H1 (cell line): ENCODE measurements around the gene ACVR1.

ENCODE experiments used
- GABPA ChIP-seq: IDR thresholded peaks from 2 replicates; pipeline ENCODE4 v1.6.1; 2011; ENCODE audit warnings: mild to moderate bottlenecking, low read length, moderate library complexity, borderline replicate concordance; ENCODE audit not compliant: insufficient read depth
- PHF8 ChIP-seq: fragments of 200-600 bp; sonication (generic); conservative IDR thresholded peaks from 2 replicates; pipeline ENCODE4 v1.7.1; 2012; ENCODE audit warnings: low read depth, mild to moderate bottlenecking, inconsistent platforms, low read length, moderate library complexity
- POLR2A ChIP-seq, 2 experiments: IDR thresholded peaks; 1 replicate in 1 of 2; 2 replicates in 1 of 2; pipeline ENCODE4 v1.6.1; 2011; ENCODE audit warnings: low read depth in 2 of 2, low read length in 2 of 2, mild to moderate bottlenecking in 2 of 2; ENCODE audit errors: control extremely low read depth in 1 of 2
- POLR2AphosphoS5 ChIP-seq: IDR thresholded peaks from 2 replicates; pipeline ENCODE4 v1.6.1; 2011; ENCODE audit warnings: low read depth, low read length
- TAF1 ChIP-seq: IDR thresholded peaks from 2 replicates; pipeline ENCODE4 v1.6.1; 2011; ENCODE audit warnings: mild to moderate bottlenecking, low read depth, low read length
- YY1 ChIP-seq: IDR thresholded peaks from 2 replicates; pipeline ENCODE4 v1.6.1; 2011; ENCODE audit warnings: low read depth, mild to moderate bottlenecking, low read length
- TF ChIP-seq, protein P1 (sequence below), 3 experiments: IDR thresholded peaks; 1 replicate in 2 of 3; 2 replicates in 1 of 3; pipeline versions ENCODE4 v1.5.1 to v1.6.1; 2011; ENCODE audit warnings: low read length in 3 of 3, mild to moderate bottlenecking in 3 of 3, inconsistent platforms in 2 of 3, low read depth in 1 of 3, moderate library complexity in 1 of 3; ENCODE audit not compliant: insufficient read depth in 1 of 3; ENCODE audit errors: control extremely low read depth in 1 of 3

DNA sequence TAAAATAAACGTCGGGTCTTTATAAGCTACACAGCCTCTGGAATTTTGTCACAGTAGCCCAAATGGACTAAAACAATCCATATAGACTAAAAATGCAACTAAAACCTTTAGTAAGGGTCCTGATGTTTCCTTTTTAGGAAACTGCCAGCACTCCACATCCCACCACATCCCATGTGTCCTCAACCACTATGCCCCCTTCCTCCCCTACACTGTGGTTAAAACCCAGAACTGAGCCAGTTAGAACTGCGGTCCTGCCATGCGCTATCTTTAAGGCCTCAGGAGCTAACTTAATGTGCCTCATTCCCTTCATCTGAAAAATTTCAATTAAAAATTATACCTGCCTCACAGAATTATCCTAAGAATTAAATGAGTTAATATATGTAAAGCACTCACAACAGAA lies 41.1 kb downstream of the ACVR1 start:
- TF ChIP-seq, protein P1, sequence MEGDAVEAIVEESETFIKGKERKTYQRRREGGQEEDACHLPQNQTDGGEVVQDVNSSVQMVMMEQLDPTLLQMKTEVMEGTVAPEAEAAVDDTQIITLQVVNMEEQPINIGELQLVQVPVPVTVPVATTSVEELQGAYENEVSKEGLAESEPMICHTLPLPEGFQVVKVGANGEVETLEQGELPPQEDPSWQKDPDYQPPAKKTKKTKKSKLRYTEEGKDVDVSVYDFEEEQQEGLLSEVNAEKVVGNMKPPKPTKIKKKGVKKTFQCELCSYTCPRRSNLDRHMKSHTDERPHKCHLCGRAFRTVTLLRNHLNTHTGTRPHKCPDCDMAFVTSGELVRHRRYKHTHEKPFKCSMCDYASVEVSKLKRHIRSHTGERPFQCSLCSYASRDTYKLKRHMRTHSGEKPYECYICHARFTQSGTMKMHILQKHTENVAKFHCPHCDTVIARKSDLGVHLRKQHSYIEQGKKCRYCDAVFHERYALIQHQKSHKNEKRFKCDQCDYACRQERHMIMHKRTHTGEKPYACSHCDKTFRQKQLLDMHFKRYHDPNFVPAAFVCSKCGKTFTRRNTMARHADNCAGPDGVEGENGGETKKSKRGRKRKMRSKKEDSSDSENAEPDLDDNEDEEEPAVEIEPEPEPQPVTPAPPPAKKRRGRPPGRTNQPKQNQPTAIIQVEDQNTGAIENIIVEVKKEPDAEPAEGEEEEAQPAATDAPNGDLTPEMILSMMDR (IDR thresholded peaks at IDR 0.05; ENCODE audit: control extremely low read depth in 1 of 3, insufficient read depth in 1 of 3, low read depth in 1 of 3, low read length in 3 of 3), result no peak
- TF ChIP-seq GABPA, result no peak
- no peak for TF ChIP-seq POLR2AphosphoS5
- no peak for TF ChIP-seq TAF1
- TF ChIP-seq PHF8, result no peak
- no peak for TF ChIP-seq POLR2A (IDR thresholded peaks at IDR 0.05; ENCODE audit: control extremely low read depth in 1 of 2, low read depth in 2 of 2, low read length in 2 of 2)
- no peak for TF ChIP-seq YY1
